BE2C (cell line): ENCODE data around the gene EVI5.
"Not testable (repeated sequence)": the region's sequence is repeated elsewhere in the genome, so short reads cannot be mapped to it uniquely, and the experiment has no call there.

ENCODE experiments used
- DNase-seq: peaks from one replicate; pipeline ENCODE4 v3.0.0-alpha.2; 2020
- H3K27me3 ChIP-seq: fragments of 250-450 bp; sonication (Bioruptor Pico); 2 replicates; pipeline ENCODE4 v1.5.1; 2020; ENCODE audit warnings: mild to moderate bottlenecking
- H3K36me3 ChIP-seq: fragments of 250-450 bp; sonication (Bioruptor Pico); 2 replicates; pipeline ENCODE4 v1.5.1; 2020; ENCODE audit warnings: mild to moderate bottlenecking
- H3K4me1 ChIP-seq: fragments of 250-450 bp; sonication (Bioruptor Pico); 2 replicates; pipeline ENCODE4 v1.5.1; 2020
- H3K4me3 ChIP-seq: 2 replicates; pipeline ENCODE4 v1.5.1; 2011; ENCODE audit warnings: low read depth, low read length
- H3K9me3 ChIP-seq: fragments of 250-450 bp; sonication (Bioruptor Pico); 2 replicates; pipeline ENCODE4 v1.5.1; 2020
- TF ChIP-seq, protein P1 (sequence below): IDR thresholded peaks from 2 replicates; pipeline ENCODE4 v1.5.1; 2012; ENCODE audit warnings: mild to moderate bottlenecking, low read depth, low read length

EVI5 gene

GRCh38 chr1:92587445-92587844 lies 197.5 kb downstream of the EVI5 start:
- no peak for DNase-seq
- no peaks in the 10 kb centered on the region for H3K9me3 ChIP-seq
- no peak overlapping the region for H3K4me3 ChIP-seq
- TF ChIP-seq, protein P1, sequence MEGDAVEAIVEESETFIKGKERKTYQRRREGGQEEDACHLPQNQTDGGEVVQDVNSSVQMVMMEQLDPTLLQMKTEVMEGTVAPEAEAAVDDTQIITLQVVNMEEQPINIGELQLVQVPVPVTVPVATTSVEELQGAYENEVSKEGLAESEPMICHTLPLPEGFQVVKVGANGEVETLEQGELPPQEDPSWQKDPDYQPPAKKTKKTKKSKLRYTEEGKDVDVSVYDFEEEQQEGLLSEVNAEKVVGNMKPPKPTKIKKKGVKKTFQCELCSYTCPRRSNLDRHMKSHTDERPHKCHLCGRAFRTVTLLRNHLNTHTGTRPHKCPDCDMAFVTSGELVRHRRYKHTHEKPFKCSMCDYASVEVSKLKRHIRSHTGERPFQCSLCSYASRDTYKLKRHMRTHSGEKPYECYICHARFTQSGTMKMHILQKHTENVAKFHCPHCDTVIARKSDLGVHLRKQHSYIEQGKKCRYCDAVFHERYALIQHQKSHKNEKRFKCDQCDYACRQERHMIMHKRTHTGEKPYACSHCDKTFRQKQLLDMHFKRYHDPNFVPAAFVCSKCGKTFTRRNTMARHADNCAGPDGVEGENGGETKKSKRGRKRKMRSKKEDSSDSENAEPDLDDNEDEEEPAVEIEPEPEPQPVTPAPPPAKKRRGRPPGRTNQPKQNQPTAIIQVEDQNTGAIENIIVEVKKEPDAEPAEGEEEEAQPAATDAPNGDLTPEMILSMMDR: no peak
- no peaks in the 10 kb centered on the region for H3K36me3 ChIP-seq
- H3K4me1 ChIP-seq: no peaks in the 10 kb centered on the region
- no peaks in the 10 kb centered on the region for H3K27me3 ChIP-seq

DNA sequence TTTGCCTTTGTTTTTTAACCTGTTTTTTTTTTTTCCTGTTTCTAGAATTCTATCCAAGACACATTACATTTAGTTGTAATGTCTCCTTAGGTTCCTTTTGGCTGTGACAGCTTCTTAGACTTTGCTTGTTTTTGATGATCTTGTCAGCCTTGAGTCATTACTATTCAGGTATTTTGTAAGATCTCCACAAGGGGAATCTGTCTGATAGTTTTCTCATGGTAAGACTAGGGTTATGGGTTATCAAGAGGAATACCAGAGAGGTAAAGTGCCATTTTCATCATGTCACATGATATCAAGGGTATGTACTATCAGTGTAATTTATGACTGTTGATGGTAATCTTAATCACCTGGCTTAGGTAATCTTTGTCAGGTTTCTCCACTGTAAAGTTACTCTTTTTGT lies 199.1 kb downstream of the EVI5 start:
- no peaks in the 10 kb centered on the region for H3K27me3 ChIP-seq
- no peak for DNase-seq
- H3K9me3 ChIP-seq: no peaks in the 10 kb centered on the region
- no peaks in the 10 kb centered on the region for H3K36me3 ChIP-seq
- H3K4me3 ChIP-seq: no peak overlapping the region
- TF ChIP-seq, protein P1: no peak
- no peaks in the 10 kb centered on the region for H3K4me1 ChIP-seq

GRCh38 chr1:92584810-92585209 lies 200.1 kb downstream of the EVI5 start:
- not testable (repeated sequence) for H3K4me1 ChIP-seq, H3K36me3 ChIP-seq, H3K27me3 ChIP-seq, DNase-seq, H3K9me3 ChIP-seq, H3K4me3 ChIP-seq

GRCh38 chr1:92583821-92584760 lies 200.8 kb downstream of the EVI5 start:
- no peak for DNase-seq
- Histone ChIP-seq H3K4me1 (no peaks in the 10 kb centered on the region), H3K4me3 (no peak overlapping the region), H3K9me3 (no peaks in the 10 kb centered on the region), H3K36me3 (no peaks in the 10 kb centered on the region), H3K27me3 (no peaks in the 10 kb centered on the region)
- TF ChIP-seq, protein P1: no peak

GRCh38 chr1:92577261-92577895 lies 207.5 kb downstream of the EVI5 start:
- no peaks in the 10 kb centered on the region for H3K27me3 ChIP-seq
- no peak for DNase-seq
- H3K4me1 ChIP-seq: no peaks in the 10 kb centered on the region
- H3K9me3 ChIP-seq: no peaks in the 10 kb centered on the region
- H3K36me3 ChIP-seq: no peaks in the 10 kb centered on the region
- TF ChIP-seq, protein P1: no peak
- no peak overlapping the region for H3K4me3 ChIP-seq

DNA sequence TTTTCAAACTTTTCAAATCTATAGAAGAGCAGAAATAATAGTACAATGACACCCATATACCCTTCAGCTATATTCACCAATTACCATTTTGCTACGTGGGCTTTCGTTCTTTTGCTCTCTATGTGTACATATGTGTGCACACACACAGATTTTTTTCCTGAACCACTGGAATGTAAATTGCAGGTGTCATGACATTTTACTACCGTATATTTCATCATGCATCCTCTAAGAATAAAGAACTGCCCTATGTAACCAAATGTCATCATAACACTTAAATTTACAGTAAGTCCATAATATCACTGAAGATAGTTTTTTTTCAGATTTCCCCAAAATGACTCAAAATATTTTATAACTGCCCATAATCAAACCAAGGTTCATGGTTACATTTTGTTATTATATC lies 209.8 kb downstream of the EVI5 start:
- TF ChIP-seq, protein P1: no peak
- Histone ChIP-seq H3K4me1 (no peaks in the 10 kb centered on the region), H3K27me3 (no peaks in the 10 kb centered on the region), H3K9me3 (no peaks in the 10 kb centered on the region), H3K36me3 (no peaks in the 10 kb centered on the region), H3K4me3 (no peak overlapping the region)
- DNase-seq: no peak
